ENCODE measurements around the gene BIRC7.

The BIRC7 gene, protein sequence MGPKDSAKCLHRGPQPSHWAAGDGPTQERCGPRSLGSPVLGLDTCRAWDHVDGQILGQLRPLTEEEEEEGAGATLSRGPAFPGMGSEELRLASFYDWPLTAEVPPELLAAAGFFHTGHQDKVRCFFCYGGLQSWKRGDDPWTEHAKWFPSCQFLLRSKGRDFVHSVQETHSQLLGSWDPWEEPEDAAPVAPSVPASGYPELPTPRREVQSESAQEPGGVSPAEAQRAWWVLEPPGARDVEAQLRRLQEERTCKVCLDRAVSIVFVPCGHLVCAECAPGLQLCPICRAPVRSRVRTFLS

GRCh38 chr20:63235399-63235983 lies at the start of gene BIRC7:
Gene BIRC7, plus strand, starts transcription at chr20:63235905. Its CDS starts 192 bp downstream, at chr20:63236097.
- DNase-seq: no peak

DNA sequence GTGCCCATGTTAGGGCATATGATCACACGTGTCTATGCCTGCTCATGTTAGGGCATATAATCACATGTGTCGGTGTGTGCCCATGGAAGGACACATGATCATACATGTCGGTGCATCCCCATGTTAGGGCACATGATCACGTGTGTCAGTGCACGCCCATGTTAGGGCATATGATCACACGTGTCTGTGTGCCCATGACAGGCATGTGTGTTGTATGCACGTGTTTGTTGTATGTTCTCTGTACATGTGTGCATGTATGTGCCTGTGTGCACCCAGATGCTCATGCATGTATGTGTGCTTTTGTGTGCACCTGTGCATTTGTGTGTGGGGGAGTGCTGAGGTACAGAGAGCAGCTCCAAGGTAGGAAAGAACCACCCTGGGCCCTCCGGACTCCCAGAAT lies 49.6 kb upstream of the BIRC7 start:
- DNase-seq: no peak

DNA sequence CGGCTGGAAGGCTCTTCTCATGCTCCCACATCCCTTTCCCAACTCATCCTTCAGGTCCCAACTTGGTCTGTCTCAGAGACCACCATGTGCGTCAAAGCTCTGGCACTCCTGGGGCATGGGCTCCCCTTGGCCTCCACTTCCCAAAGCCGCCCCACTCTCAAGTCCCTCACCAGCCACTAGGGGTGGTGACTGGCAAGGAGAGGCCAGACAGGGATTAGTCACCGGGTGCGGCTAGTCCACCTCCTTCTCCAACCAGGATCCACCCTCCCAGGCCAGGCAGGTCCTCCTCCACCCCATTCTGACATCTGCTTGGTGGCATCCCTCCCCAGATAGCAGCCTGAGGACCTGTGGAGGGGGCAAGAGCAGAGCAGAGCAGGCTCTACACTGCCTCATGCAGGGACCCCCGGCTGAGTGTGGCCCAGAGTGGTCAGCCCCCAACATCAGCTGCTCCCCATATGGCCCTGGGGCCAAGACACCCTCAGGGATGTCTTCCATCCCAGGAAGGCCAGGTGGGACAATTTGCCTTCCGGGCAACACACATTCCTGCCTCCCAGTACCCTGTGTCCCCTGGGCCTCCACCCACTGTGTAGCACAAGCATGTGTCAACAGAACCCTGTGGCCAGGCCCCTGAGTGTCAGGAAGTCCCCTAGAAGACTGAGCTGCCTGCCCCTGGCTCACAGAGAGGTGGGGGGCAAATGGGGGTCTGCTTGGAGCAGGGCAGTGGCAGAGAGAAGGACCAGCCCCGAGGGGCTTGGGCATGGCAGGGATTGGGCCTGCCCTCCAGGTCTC lies 49.0 kb upstream of the BIRC7 start:
- no peak for DNase-seq

DNA sequence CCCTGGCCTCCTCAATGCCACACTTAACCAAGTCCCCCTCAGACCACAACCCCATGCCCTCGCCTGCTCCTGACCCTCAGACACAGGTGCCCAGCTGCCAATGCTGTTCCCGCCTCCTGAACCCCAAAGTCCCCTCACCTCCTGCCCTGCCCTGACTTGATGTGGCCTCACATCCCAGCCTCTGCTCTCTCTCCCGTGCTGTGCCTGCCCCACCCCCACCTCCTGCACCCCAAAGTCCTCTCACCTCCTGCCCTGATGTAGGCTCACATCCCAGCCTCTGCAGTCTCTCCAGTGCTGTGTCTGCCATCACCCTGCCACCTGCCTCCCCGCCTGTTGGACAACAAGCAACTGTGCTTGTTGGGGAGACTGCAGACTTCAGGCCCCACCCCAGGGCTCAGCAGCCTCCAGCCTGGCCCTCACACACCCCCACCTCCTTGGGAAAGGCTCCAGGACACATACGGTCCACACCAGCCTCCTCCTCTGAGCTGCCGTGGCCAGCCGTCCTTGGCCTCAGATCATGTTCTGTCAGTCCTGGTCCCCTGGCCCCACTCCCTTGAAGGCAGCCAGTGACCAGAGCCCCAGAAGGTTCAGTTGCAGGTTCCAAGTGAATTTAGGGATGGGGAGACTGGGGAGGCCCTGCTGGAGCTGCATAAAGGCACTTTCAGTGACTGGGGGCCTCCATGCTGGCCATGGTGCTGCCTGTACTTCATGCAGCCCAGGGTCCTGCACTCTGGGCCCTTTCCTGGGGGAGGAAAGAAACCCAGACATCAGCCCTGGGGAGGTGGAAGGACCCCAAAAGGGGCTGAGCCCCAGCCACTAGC lies 48.2 kb upstream of the BIRC7 start:
- no peak for DNase-seq

GRCh38 chr20:63188159-63188442 lies 47.6 kb upstream of the BIRC7 start:
- DNase-seq: no peak

GRCh38 chr20:63188641-63189321 lies 46.9 kb upstream of the BIRC7 start:
- no peak for DNase-seq

DNA sequence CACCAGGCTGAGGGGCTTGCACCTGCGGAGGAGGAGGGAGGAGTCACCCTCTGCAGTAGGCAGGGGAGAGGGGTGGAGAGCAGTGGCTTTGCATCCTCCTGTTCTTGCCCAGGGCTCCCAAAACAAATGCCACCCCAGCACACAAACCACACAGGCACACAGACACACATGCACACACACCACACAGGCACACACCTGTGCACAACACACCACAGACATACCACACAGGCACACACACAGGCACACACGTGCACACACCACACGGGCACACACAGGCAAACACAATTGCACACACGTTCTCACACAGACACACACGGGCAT lies 46.4 kb upstream of the BIRC7 start:
- no peak for DNase-seq

DNA sequence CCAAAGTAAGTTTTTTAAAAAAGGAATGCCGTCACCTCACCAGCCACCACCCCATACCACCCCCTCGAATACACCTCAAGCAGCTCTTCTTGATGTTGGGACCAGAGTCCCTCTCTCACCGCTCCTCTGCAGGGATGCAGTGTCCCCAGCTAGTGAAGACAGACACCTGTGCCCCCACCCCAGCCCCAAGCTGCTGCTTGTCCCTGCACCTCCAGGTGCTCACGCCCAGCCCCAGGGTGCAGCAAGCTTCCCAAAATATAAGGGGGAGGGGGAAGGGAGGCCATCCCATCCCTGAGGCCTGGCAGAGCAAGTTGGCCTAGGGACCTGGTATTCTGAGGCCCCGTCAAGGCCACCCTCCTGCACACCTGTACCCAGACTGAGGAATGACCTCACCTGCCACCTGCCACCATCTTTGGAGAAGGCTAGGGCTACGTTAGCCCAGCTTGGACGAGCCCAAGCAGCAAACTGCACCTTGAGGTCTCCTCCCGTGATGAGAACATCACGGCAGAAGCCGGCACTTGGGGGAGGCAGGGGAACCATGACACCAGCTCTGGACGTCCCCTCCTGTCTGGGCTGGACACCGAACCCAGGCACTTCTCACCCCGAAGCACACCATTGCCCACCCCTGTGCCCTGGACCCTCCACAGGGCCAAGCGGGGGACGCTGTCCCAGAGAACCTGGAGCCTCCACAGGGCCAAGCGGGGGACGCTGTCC lies 45.7 kb upstream of the BIRC7 start:
- no peak for DNase-seq

DNA sequence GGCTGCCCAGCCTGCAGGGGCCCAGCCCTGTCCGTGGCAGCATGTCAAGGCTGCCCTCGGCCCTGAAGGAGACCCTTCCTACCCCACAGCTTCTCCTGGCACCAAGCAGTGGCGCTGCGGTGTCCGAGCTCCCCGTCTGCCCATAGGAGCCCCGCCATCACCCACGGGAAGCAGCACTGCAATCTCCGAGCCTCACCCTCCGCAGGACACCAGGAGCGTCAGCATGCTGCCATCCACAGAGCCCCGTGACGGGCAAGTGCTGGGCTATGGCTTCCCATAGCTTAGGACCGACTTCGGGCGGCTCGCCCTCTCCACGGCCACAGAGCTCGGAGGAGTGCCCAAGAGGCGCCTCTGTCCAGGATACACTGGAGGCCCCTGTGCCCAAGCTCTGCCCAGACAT lies 44.9 kb upstream of the BIRC7 start:
- no peak for DNase-seq

- DNase-seq: peak; percentile 78
Observed at GRCh38 chr20:63191400-63191799, 44.3 kb upstream of the BIRC7 start.

DNA sequence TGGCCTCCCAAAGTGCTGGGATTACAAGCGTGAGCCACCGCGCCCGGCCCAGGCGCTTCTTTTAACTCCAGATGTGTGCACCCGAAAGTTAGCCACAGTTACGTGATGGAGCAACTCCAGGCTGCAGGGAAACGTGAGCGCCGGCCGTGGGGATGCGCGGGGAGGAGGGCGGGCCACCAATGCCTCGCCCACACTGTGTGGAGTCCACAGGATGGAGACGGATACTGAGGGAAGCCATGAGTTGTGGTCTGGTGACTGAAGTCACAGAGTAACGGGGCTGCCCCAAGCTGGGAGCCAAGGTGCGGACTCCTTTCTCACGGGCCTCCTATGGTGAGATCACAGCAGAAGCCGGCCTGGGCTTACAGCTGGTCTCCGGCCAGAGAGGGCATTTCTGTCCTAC lies 43.0 kb upstream of the BIRC7 start:
- DNase-seq: no peak

DNA sequence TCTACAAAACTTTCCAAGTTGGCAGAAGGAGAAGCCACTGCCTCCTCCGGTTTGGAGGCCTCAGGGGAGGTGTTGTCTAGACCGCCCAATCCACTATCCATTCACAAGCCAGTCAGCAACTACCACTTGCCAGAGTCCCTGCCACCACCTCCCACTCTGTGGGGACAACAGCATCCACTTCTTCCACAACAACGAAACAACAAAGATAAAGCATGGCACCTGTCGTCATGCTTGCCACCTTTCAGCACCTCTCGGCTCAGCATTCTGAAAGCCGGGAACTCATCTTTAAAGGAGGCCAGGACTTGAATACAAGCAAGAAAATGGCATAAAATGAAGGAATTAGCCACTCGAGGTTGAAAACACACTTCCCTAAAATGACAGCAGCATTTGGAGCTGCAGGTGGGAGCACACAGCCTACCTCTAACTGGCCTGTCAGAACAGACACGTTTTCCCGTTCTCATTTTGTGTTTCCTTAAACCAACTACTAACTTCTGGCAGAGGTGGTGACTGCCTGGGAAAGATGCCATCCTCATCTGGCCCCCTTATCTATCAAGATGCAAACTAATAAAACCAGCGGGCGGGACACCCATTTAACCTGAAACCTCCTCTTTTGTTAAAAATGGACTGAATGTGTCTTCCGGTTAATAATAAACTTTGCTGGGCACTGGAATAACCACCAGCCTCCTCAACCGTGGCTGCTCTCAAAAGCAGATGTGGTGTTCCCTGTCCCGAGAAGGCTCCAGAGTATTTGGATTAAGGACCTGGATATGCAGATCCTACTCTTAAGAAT lies 41.5 kb upstream of the BIRC7 start:
- DNase-seq: no peak

DNA sequence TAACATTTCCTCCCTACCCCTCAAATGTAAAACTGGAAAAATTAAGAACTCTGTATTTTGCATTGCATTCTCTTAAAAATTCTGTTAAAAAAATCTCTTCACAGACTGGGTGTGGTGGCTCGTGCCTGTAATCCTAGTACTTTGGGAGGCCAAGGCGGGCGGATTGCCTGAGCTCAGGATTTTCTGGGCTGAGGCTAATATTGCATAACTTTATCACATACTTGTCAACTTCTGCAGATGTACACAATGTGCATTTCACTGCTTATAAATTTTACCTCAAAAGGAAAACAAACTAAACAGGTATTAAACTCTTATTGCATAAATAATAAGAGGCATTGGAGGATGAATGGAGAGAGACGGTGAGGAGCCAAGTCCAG lies 40.9 kb upstream of the BIRC7 start:
- no peak for DNase-seq

GRCh38 chr20:63196768-63197470 lies 38.8 kb upstream of the BIRC7 start:
- no peak for DNase-seq

DNA sequence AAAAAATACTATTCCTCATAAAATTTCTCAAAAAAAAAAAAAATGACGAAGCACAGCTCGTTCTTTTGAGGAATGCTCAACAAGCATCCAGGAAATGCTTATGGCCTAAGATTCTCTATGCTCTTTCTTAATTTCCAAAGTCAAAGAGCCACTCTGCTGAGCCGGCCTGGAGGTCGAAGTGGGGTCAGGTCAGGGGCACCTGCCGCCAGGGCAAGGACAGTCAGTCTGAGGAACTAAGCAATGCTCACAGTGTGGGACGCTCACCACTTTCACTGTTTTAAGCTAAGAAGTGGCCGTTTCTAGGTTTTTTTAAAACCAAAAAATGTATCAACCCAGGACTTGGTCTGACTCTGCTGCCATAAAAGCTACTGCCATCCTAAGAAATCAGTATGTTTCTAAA lies 37.1 kb upstream of the BIRC7 start:
- DNase-seq: no peak

DNA sequence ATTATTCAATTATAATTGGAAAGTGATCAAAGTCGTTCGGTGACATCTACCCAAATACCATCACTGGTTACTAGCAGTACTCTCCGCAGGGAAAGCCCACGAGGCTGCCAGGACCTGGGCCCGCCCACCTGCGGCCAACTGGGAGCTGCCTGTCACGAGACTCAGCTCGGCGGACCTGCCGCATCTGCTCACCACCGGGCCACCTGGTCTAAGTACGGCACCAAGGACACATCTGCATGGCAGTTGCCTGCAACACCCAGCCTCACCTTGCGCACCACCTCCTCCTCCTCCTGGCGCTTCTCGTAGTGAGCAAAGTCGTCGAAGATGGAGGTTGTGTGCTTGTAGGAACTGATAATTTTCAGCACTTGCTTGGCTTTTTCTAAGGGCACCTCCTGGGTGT lies 33.7 kb upstream of the BIRC7 start:
- DNase-seq: no peak

GRCh38 chr20:63202811-63203526 lies 32.7 kb upstream of the BIRC7 start:
- no peak for DNase-seq

DNA sequence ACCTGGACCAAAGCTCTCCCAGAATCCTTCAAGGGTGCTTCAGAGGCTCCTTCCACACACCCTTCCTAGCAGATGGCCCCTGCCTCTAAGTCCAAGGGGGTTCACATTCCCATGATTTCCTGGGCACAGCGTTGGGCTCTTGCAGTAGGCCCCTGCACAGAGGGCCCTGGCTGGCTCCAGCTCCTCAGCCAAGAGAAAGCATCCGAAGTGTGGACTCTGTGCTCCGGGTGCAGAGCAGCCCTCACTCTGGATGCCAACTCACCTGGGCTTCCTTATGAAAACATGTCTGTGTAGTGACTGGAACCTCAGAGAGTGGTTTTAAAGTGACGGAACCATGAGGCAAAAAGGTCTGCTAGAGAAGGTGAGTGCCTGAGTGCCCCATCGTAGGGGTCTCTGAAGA lies 31.3 kb upstream of the BIRC7 start:
- no peak for DNase-seq

DNA sequence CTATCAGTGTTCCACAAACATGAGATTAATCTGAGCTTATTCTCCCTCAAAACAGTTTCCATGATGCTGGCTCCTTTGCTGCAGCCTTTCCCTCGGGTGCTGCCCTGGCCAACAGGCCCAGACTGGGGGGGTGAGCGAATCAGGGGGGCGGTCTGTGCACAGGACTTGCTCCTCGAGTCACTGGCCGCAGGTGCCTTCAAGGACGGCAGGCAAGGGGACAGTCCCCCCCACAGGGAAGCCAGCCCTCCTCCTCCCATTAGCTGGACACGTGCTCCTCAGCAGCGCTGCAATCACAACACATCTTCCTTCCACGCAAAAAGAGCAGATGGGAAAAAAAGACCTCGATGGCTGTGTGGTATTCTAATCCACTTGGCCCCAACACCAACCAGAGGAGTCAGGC lies 29.8 kb upstream of the BIRC7 start:
- no peak for DNase-seq

DNA sequence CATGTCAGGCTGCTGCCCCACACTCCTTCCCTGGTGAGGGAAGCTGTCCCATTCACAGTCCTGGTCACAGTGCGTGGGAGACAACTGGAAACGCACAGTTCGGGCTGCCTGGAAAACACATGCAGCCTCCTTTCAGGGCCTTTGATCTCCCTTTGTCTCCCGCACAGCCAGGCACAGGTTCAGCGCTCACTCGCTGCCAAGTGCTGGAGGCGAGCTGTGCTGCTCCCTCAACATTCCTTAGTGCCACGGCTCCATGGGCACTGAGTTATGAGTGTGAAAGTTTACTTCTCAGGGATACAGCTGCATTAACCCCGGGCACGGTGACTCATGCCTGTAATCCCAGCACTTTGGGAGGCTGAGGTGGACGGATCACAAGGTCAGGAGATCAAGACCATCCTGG lies 28.8 kb upstream of the BIRC7 start:
- no peak for DNase-seq

Measured in NCI-H1092 treated with DMSO at 0.1 percent for 48 hours (cell line).